ENCODE data around the gene CRADD.
"Not testable (repeated sequence)": the region's sequence is repeated elsewhere in the genome, so short reads cannot be mapped to it uniquely, and the experiment has no call there.

The CRADD gene

GRCh38 chr12:93844164-93844784, 167.1 kb downstream of the CRADD start:
- no peak for DNase-seq (ENCODE audit: low spot score)

DNA sequence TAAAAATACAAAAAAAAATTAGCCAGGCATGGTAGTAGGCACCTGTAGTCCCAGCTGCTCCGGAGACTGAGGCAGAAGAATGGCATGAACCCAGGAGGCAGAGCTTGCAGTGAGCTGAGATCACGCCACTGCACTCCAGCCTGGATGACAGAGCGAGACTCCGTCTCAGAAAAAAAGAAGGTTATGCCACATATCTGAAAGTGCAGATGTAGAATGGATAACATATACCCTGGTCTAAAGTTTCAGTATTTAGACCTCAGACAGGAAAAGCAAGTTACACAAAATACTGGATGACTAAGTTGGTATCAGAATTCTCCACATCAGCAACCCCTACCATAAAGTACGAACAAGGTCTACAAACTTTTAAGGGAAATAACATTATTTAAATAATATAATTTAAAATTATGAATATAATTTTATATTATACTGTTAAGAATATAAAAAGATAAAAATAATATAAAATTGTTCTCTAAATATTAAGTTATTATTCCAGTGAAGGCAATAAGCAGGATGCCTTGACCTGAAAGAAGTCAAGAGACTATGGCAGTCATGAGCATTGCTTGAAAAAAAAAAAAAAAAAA, 169.9 kb downstream of the CRADD start:
- DNase-seq (ENCODE audit: low spot score): no peak

GRCh38 chr12:93847517-93848474, 170.6 kb downstream of the CRADD start:
- DNase-seq (ENCODE audit: low spot score): no peak

- DNase-seq (ENCODE audit: low spot score): no peak
Measured at GRCh38 chr12:93848523-93849101, 171.4 kb downstream of the CRADD start.

DNA sequence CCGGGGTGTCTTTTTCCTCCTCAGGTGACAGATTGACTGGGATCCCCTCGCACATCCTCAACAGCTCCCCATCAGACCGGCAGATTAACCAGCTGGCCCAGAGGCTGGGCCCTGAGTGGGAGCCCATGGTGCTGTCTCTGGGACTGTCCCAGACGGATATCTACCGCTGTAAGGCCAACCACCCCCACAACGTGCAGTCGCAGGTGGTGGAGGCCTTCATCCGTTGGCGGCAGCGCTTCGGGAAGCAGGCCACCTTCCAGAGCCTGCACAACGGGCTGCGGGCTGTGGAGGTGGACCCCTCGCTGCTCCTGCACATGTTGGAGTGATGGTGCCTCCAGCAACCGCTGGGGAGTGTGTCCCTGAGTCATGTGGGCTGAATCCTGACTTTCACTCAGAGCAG, 172.8 kb downstream of the CRADD start:
- no peak for DNase-seq (ENCODE audit: low spot score)

DNA sequence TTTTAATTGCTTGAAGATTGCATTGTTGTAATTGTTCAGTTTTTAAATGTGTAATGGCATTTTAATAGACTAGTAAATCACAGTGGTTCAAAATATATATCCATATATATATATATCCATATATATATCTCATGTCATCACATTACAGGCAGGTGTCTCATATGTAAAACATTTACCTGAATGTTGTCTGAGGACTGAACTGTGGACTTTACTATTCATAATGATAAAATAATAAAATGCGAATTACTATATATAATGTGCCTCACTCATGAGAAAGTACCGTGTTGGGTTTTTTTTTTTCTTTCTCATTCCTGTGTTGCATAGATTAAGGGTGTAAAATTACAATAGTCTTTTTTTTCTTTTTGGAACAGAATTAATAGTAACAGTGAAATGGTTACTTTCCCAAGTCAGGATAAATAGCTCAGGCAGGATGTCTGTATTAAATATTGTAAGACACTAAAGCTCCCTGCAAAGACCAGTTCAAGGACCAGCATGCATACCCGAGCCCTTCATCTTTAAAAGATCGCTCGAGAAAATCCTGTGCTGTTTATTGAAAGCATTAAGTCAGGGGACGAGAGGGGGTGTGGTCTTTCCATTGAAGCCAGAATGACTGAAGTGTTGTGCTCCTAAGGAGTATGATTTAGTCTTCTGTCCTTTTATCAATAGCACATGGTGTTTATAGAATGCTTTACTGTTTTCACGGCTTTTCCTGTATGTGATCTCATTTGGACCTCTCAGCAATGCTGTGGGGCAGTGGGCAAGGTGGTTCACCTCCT, 173.5 kb downstream of the CRADD start:
- DNase-seq (ENCODE audit: low spot score): no peak

- DNase-seq (ENCODE audit: low spot score): no peak
Measured at GRCh38 chr12:93851257-93851671, 174.1 kb downstream of the CRADD start.

GRCh38 chr12:93852173-93852591, 175.0 kb downstream of the CRADD start:
- no peak for DNase-seq (ENCODE audit: low spot score)

GRCh38 chr12:93853698-93854478, 176.7 kb downstream of the CRADD start:
- DNase-seq (ENCODE audit: low spot score): no peak

GRCh38 chr12:93855261-93855660, 178.1 kb downstream of the CRADD start:
- no peak for DNase-seq (ENCODE audit: low spot score)

DNA sequence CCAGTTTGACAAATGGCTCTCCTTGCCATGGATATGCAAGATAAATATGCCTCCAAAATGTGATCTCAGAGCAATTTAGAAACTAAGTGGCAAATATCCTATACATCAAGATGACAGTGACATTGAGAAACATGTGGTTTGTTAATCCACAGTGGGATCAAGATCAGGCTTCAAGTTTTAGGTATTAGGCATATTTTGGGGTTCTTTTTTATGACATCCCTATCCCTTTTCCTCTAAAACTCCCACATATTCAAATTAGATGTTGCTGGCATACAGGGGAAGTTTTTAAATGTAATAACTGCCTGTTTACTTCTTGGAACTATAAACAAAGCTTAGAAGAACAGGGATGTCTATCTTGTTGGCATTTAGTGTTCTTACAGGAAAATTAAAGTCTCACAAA, 179.4 kb downstream of the CRADD start:
- DNase-seq (ENCODE audit: low spot score): no peak

- no peak for DNase-seq (ENCODE audit: low spot score)
Measured at GRCh38 chr12:93857279-93857938, 180.2 kb downstream of the CRADD start.

DNA sequence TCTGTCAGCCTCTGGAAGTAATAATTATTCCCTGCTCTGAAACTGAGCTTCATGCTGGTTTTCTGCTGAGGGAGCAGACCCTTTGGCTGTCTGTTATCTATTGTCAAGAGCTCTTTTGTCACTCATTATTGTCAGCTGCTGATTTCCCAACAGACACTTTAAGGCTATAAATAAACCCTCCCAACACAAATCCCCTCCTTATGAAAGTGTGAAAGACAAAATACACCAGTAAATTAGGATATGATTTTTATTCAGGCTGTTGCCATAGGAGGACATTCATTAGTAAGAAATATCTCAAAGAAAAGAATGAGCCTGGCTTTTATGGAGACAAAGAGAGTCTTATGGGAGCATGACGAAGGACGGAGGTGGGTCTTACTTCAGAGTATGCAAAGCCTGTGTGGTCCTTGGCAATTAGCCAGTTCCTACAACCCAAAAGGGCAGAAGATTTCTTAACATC, 180.8 kb downstream of the CRADD start:
- DNase-seq (ENCODE audit: low spot score): no peak

GRCh38 chr12:93860668-93861373, 183.6 kb downstream of the CRADD start:
- no peak for DNase-seq (ENCODE audit: low spot score)

GRCh38 chr12:93862424-93862823, 185.2 kb downstream of the CRADD start:
- DNase-seq (ENCODE audit: low spot score): no peak

- DNase-seq (ENCODE audit: low spot score): no peak
Measured at GRCh38 chr12:93865751-93866150, 188.6 kb downstream of the CRADD start.

DNA sequence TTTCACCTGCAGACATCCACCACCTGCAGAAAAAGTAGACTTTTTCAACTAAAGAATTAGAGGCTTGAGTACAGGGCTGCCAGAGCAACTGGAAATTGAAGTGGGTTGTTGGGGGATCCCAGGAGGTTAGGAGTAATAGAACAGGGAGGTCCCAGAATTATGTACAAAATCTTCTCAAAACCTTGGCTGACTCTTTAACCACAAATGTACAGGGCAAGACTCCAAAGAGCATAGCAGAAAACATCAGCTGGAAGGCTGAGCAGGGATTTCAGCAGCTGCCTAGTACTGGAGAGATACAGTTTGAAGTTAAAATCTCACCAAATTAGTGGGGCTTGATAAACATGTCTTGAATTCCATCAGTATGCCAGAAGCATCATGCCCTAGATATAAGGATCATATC, 191.6 kb downstream of the CRADD start:
- DNase-seq (ENCODE audit: low spot score): no peak

DNA sequence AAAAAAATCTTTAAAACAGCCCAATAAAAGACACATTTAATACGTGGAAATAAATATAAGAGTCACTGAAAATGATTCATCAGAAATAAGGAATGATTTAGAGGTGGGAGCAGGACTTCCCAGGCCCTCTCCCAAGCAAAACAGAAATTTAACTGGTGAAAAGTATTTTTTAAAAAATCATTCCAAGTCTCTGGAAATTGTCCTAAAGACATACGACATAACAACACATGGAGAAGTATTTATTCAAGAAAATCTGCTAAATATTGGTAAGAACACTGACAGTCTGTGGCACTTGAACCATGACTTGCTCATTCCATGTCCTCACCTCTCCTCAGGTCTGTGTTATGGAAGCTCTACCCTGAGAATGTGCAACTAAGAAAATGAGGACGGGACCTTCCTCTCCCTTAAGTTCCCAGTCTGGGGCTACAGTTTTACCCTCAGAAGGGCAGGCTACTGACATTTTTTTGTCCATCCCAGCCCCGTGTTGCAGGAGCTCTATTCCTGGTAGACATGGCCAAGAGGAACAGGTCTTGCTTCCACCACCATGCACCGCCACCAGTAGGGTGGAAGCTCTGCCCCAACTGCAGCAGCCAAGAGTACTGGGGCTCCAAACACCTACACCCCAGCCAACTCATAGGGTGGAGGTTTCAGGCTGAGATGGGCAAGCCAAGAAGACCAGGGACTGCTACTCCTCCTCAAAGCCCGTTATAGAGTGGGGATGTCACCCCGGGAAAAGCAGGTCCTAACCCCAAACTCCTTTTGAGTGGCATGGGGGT, 193.0 kb downstream of the CRADD start:
- DNase-seq (ENCODE audit: low spot score): no peak

- not testable (repeated sequence) for DNase-seq (ENCODE audit: low spot score)
Measured at GRCh38 chr12:93871566-93871965, 194.4 kb downstream of the CRADD start.
